Astrocyte (in vitro differentiated cells and primary cell): ENCODE measurements around the gene OR1C1. TPM values are rescaled to one million over a fixed set of nuclear protein-coding genes. Genes with fewer than 3 reads are reported as not detected.
"Not testable (repeated sequence)": the region's sequence is repeated elsewhere in the genome, so short reads cannot be mapped to it uniquely, and the experiment has no call there.

ENCODE experiments used
- DNase-seq: peaks from one replicate; pipeline ENCODE4 v3.0.0-alpha.2; 2010; ENCODE audit warnings: low read depth
- FAIRE-seq: peaks from 2 replicates; lab custom pipeline; 2011; peaks lifted over from hg19 to GRCh38; lab: Jason Lieb, UNC
- H2AFZ ChIP-seq: 2 replicates; pipeline ENCODE4 v1.6.0; 2012; ENCODE audit warnings: low read depth, low read length, inconsistent platforms
- H3K27ac ChIP-seq: 2 replicates; pipeline ENCODE4 v1.5.1; 2011; ENCODE audit warnings: low read depth, low read length, inconsistent platforms
- H3K27me3 ChIP-seq: 2 replicates; pipeline ENCODE4 v1.6.0; 2011; ENCODE audit warnings: low read length, inconsistent platforms; ENCODE audit not compliant: insufficient read depth
- H3K36me3 ChIP-seq: 2 replicates; pipeline ENCODE4 v1.5.1; 2011; ENCODE audit warnings: low read length, inconsistent platforms; ENCODE audit not compliant: insufficient read depth
- H3K4me1 ChIP-seq: 2 replicates; pipeline ENCODE4 v1.5.1; 2011; ENCODE audit warnings: low read length, inconsistent platforms; ENCODE audit not compliant: insufficient read depth
- H3K4me2 ChIP-seq: 2 replicates; pipeline ENCODE4 v1.6.0; 2012; ENCODE audit warnings: low read length, inconsistent platforms
- H3K4me3 ChIP-seq: 2 replicates; pipeline ENCODE4 v1.5.1; 2011; ENCODE audit warnings: low read depth, mild to moderate bottlenecking, low read length, inconsistent platforms; ENCODE audit not compliant: insufficient read depth
- H3K79me2 ChIP-seq: 2 replicates; pipeline ENCODE4 v1.6.0; 2012; ENCODE audit warnings: mild to moderate bottlenecking, low read length, inconsistent platforms; ENCODE audit not compliant: insufficient read depth
- H3K9ac ChIP-seq: 2 replicates; pipeline ENCODE4 v1.6.0; 2012; ENCODE audit warnings: mild to moderate bottlenecking, low read length, inconsistent platforms
- H3K9me3 ChIP-seq: 2 replicates; pipeline ENCODE4 v1.5.1; 2012; ENCODE audit warnings: low read depth, mild to moderate bottlenecking, low read length, inconsistent platforms; ENCODE audit not compliant: insufficient read depth
- H4K20me1 ChIP-seq: 2 replicates; pipeline ENCODE4 v1.6.0; 2012; ENCODE audit warnings: low read length, inconsistent platforms; ENCODE audit not compliant: insufficient read depth
- H3K27ac Mint-ChIP-seq: one replicate; pipeline ENCODE4 v1.8.0; 2021; ENCODE audit warnings: mild to moderate bottlenecking, mixed read lengths; ENCODE audit not compliant: unreplicated experiment
- H3K27me3 Mint-ChIP-seq: one replicate; pipeline ENCODE4 v1.8.0; 2021; ENCODE audit warnings: low read depth, mixed read lengths; ENCODE audit not compliant: unreplicated experiment
- H3K36me3 Mint-ChIP-seq: one replicate; pipeline ENCODE4 v1.8.0; 2021; ENCODE audit warnings: low read depth, mixed read lengths; ENCODE audit not compliant: unreplicated experiment
- H3K4me1 Mint-ChIP-seq: one replicate; pipeline ENCODE4 v1.8.0; 2021; ENCODE audit warnings: low read depth, mixed read lengths; ENCODE audit not compliant: unreplicated experiment
- H3K4me3 Mint-ChIP-seq: one replicate; pipeline ENCODE4 v1.8.0; 2021; ENCODE audit warnings: mild to moderate bottlenecking, moderate library complexity, mixed read lengths; ENCODE audit not compliant: unreplicated experiment
- H3K9me3 Mint-ChIP-seq: one replicate; pipeline ENCODE4 v1.8.0; 2021; ENCODE audit warnings: mild to moderate bottlenecking, mixed read lengths; ENCODE audit not compliant: unreplicated experiment
- EZH2 ChIP-seq: IDR thresholded peaks from 2 replicates; pipeline ENCODE4 v1.6.1; 2012; ENCODE audit warnings: mild to moderate bottlenecking, low read length, inconsistent platforms; ENCODE audit not compliant: insufficient read depth
- total RNA-seq: library from RNA; stranded (reverse); gene quantifications from 2 replicates; pipeline ENCODE4 v1.2.1, GENCODE V29; 2021
- TF ChIP-seq, protein P1 (sequence below): IDR thresholded peaks from 2 replicates; pipeline ENCODE4 v1.5.1; 2011; ENCODE audit warnings: low read depth, mild to moderate bottlenecking, inconsistent platforms, low read length, moderate library complexity; ENCODE audit not compliant: insufficient read depth

OR1C1 gene
- total RNA-seq, 1 donor from 2014 or later, result not detected

DNA sequence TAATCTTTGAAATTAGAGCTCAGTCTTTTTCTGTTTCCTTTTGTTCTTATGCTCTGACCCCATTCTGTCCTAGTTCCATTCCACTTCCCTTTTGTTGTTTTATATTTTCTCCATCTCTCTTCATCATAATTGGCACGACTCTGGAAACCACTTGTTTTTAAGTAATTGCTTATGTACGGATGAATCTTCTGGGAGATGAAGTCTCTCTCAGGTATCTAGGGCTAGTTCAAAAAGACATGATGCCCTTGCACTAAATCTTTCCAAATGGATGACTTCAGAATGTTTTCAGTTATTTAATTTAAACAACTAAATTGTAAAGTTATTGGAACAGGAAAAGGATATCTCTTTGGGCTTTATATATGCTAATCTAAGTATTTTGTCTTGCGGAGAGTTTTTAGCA lies 43.8 kb downstream of the OR1C1 start, which contains the start of gene OR6F1:
Gene OR6F1, minus strand, starts transcription at position 101 of the 400 bp plus-strand sequence. CDS start 3,891 bp downstream, outside the sequence.
- H4K20me1 ChIP-seq, result no peaks in the 10 kb centered on the region
- H3K27ac ChIP-seq, result no peak within 1 kb of the TSS
- no peaks in the 10 kb centered on the region for H3K36me3 ChIP-seq
- no peak within 1 kb of the TSS for H2AFZ ChIP-seq
- DNase-seq (no peak), FAIRE-seq (no peak)
- H3K79me2 ChIP-seq, result no peaks in the 10 kb centered on the region
- TF ChIP-seq EZH2, result no peak
- TF ChIP-seq, protein P1, sequence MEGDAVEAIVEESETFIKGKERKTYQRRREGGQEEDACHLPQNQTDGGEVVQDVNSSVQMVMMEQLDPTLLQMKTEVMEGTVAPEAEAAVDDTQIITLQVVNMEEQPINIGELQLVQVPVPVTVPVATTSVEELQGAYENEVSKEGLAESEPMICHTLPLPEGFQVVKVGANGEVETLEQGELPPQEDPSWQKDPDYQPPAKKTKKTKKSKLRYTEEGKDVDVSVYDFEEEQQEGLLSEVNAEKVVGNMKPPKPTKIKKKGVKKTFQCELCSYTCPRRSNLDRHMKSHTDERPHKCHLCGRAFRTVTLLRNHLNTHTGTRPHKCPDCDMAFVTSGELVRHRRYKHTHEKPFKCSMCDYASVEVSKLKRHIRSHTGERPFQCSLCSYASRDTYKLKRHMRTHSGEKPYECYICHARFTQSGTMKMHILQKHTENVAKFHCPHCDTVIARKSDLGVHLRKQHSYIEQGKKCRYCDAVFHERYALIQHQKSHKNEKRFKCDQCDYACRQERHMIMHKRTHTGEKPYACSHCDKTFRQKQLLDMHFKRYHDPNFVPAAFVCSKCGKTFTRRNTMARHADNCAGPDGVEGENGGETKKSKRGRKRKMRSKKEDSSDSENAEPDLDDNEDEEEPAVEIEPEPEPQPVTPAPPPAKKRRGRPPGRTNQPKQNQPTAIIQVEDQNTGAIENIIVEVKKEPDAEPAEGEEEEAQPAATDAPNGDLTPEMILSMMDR, result no peak
- H3K4me1 Mint-ChIP-seq, result no peaks in the 10 kb centered on the region
- no peak within 1 kb of the TSS for H3K4me3 Mint-ChIP-seq
- H3K36me3 Mint-ChIP-seq, result no peaks in the 10 kb centered on the region
- H3K9me3 ChIP-seq, result peaks cover 6% of the 10 kb centered on the region
- H3K4me1 ChIP-seq, result no peaks in the 10 kb centered on the region
- H3K4me2 ChIP-seq, result no peak within 1 kb of the TSS
- no peak within 1 kb of the TSS for H3K4me3 ChIP-seq
- no peak within 1 kb of the TSS for H3K27ac Mint-ChIP-seq
- no peaks in the 10 kb centered on the region for H3K9me3 Mint-ChIP-seq
- H3K9ac ChIP-seq, result no peak within 1 kb of the TSS
- H3K27me3 Mint-ChIP-seq, result no peaks in the 10 kb centered on the region
- no peaks in the 10 kb centered on the region for H3K27me3 ChIP-seq

- FAIRE-seq (no peak), DNase-seq (no peak)
- Mint-ChIP-seq H3K36me3 (no peaks in the 10 kb centered on the region), H3K4me3 (no peak overlapping the region), H3K4me1 (no peaks in the 10 kb centered on the region), H3K9me3 (no peaks in the 10 kb centered on the region), H3K27ac (no peak overlapping the region), H3K27me3 (no peaks in the 10 kb centered on the region)
- H3K9ac ChIP-seq, result no peak overlapping the region
- no peaks in the 10 kb centered on the region for H3K9me3 ChIP-seq
- H4K20me1 ChIP-seq, result no peaks in the 10 kb centered on the region
- H3K79me2 ChIP-seq, result no peaks in the 10 kb centered on the region
- TF ChIP-seq EZH2, result no peak
- TF ChIP-seq, protein P1, result no peak
- H2AFZ ChIP-seq, result no peak overlapping the region
- no peaks in the 10 kb centered on the region for H3K27me3 ChIP-seq
- no peak overlapping the region for H3K4me2 ChIP-seq
- no peaks in the 10 kb centered on the region for H3K4me1 ChIP-seq
- no peak overlapping the region for H3K27ac ChIP-seq
- no peak overlapping the region for H3K4me3 ChIP-seq
- no peaks in the 10 kb centered on the region for H3K36me3 ChIP-seq
These were observed 46.6 kb downstream of the OR1C1 start for GRCh38 chr1:247713753-247714152.

DNA sequence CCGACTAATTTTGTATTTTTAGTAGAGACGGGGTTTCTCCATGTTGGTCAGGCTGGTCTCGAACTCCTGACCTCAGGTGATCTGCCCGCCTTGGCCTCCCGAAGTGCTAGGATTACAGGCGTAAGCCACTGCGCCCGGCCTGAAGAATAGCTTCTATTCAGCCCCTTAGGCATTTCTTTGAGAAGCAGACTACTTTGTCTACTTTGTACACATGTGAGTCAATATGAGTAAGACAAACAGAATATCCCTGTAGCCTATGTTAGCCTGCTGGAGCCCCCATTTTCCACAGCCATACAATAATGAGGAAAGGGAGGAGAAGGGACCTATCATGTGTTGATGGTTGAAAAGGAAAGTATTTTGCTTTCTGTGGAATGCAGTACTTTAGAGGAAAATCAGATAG lies 49.7 kb downstream of the OR1C1 start:
- not testable (repeated sequence) for H3K27ac ChIP-seq, H2AFZ ChIP-seq, H3K9ac ChIP-seq, H3K36me3 Mint-ChIP-seq, H3K4me2 ChIP-seq, H3K9me3 ChIP-seq, H3K27me3 Mint-ChIP-seq, H3K4me3 ChIP-seq, H3K4me1 ChIP-seq, H4K20me1 ChIP-seq, H3K4me1 Mint-ChIP-seq, H3K79me2 ChIP-seq, H3K27me3 ChIP-seq, H3K9me3 Mint-ChIP-seq, H3K36me3 ChIP-seq, H3K4me3 Mint-ChIP-seq, FAIRE-seq, DNase-seq, H3K27ac Mint-ChIP-seq

Other genes with a start within 250 kb of the OR1C1 start
- gene OR2C3, start 224.1 kb downstream of the OR1C1 start, total RNA-seq, result not detected in 2 replicates
- gene GCSAML, start 211.4 kb downstream of the OR1C1 start, total RNA-seq, result 0.14 TPM in 1 of 2 replicates, not detected in the other
- gene OR2G2, start 172.2 kb downstream of the OR1C1 start, total RNA-seq, result not detected in 2 replicates
- not detected in 2 replicates for gene OR2G3, start 155.0 kb downstream of the OR1C1 start, total RNA-seq
- not detected in 2 replicates for gene OR13G1, start 80.8 kb downstream of the OR1C1 start, total RNA-seq
- not detected in 2 replicates for gene OR6F1, start 43.9 kb downstream of the OR1C1 start, total RNA-seq
- not detected in 2 replicates for gene OR14K1, start 21.9 kb downstream of the OR1C1 start, total RNA-seq
- gene OR14A2, start 12.4 kb downstream of the OR1C1 start, total RNA-seq, result not detected in 2 replicates
- gene OR14A16, start 63.6 kb upstream of the OR1C1 start, total RNA-seq, result not detected in 2 replicates
- not detected in 2 replicates for gene OR11L1, start 81.3 kb upstream of the OR1C1 start, total RNA-seq
- gene TRIM58, start 96.6 kb upstream of the OR1C1 start, total RNA-seq, result 20.6 and 31.0 TPM in 2 replicates
- 4.0 and 5.9 TPM in 2 replicates for gene OR2W3, start 135.0 kb upstream of the OR1C1 start, total RNA-seq
- gene OR2T8, start 159.7 kb upstream of the OR1C1 start, total RNA-seq, result not detected in 2 replicates
- not detected in 2 replicates for gene OR2AJ1, start 164.3 kb upstream of the OR1C1 start, total RNA-seq
- not detected in 2 replicates for gene OR2L8, start 188.3 kb upstream of the OR1C1 start, total RNA-seq
- gene OR2AK2, start 204.7 kb upstream of the OR1C1 start, total RNA-seq, result not detected in 2 replicates